Esophagus squamous epithelium (tissue), 5 donors: ENCODE data around the gene PSMC1. TPM values are rescaled to one million over a fixed set of nuclear protein-coding genes. Genes with fewer than 3 reads are reported as not detected.

ENCODE experiments used
- DNase-seq: peaks from one replicate; lab custom pipeline; 2025; lab: John Stamatoyannopoulos, UW
- H3K27ac ChIP-seq, 4 donors: fragments of 200-600 bp; sonication (generic); one replicate each; pipeline ENCODE4 v1.5.1; 2016 to 2019; ENCODE audit warnings: mild to moderate bottlenecking in 1 of 4
- H3K27me3 ChIP-seq, 4 donors: fragments of 200-600 bp; sonication (generic); 1 replicate in 3 of 4; 2 replicates in 1 of 4; pipeline versions ENCODE4 v1.5.1 to v1.6.0; 2017 to 2021; ENCODE audit warnings: antibody characterized with exemption in 1 of 4
- H3K36me3 ChIP-seq, 3 donors: fragments of 200-600 bp; sonication (generic); one replicate each; pipeline ENCODE4 v1.5.1; 2016 to 2019
- H3K4me1 ChIP-seq, 3 donors: fragments of 200-600 bp; sonication (generic); one replicate each; pipeline ENCODE4 v1.5.1; 2017 to 2019
- H3K4me3 ChIP-seq, 4 donors: fragments of 200-600 bp; sonication (generic); 1 replicate in 3 of 4; 2 replicates in 1 of 4; pipeline ENCODE4 v1.5.1; 2016 to 2019; ENCODE audit warnings: mild to moderate bottlenecking in 2 of 4, moderate library complexity in 1 of 4
- H3K9me3 ChIP-seq, 3 donors: fragments of 200-600 bp; sonication (generic); one replicate each; pipeline ENCODE4 v1.5.1; 2016 to 2019
- POLR2A ChIP-seq, 4 donors: fragments of 450-650 bp; IDR thresholded peaks; one replicate each; pipeline ENCODE4 v1.6.1; 2017; ENCODE audit warnings: antibody characterized with exemption in 4 of 4, mild to moderate bottlenecking in 4 of 4, moderate library complexity in 3 of 4
- WGBS, 2 donors: methylation state at CpG; one replicate each; pipeline ENCODE4 v1.1.5; 2018; 5-methylcytosine and 5-hydroxymethylcytosine counted together
- intact Hi-C: fragments of 100-400 bp; cut with DNase I; formaldehyde crosslinking; loops from one replicate; pipeline ENCODE4 v1.15.0; 2022
- total RNA-seq, 4 donors: library from RNA; depleted of rRNA; stranded (reverse); fragments of >200 nt; gene quantifications; one replicate each; pipeline ENCODE4 v1.1.0, GENCODE V29; 2016
- TF ChIP-seq, protein P1 (sequence below), 6 experiments: fragments of 450-650 bp in 4 of 6; fragments of 200-600 bp in 2 of 6; sonication (generic) in 2 of 6; IDR thresholded peaks; one replicate each; pipeline ENCODE4 v1.5.1; 2016 to 2019; ENCODE audit warnings: antibody characterized with exemption in 6 of 6, mild to moderate bottlenecking in 4 of 6, moderate library complexity in 4 of 6
- donor health status: DM: yes; HTN: yes; CAD: no.

The PSMC1 gene
- total RNA-seq, 4 donors from 2014 or later: 102 to 199 (median 142) TPM

DNA sequence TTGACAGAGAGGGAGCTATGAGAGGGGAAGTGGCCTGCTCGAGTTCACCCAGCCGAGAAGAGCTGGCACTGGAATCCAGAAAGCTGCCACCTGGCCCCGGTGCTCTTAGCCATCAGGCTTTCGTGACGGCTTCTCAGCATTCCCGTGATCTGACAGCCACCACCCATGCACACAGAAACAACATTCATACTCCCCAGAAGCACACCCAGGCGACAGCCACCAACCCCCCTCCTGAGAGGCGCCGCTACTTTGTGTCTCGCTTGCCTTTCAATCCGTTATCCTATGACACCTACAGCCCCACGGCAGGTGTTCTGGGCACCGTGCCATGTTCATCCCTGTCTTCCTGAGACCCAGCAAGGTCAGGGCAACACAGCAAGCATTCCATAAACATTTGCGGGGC lies 31.4 kb downstream of the PSMC1 start:
- TF ChIP-seq POLR2A (IDR thresholded peaks at IDR 0.05): no peak
- TF ChIP-seq, protein P1, sequence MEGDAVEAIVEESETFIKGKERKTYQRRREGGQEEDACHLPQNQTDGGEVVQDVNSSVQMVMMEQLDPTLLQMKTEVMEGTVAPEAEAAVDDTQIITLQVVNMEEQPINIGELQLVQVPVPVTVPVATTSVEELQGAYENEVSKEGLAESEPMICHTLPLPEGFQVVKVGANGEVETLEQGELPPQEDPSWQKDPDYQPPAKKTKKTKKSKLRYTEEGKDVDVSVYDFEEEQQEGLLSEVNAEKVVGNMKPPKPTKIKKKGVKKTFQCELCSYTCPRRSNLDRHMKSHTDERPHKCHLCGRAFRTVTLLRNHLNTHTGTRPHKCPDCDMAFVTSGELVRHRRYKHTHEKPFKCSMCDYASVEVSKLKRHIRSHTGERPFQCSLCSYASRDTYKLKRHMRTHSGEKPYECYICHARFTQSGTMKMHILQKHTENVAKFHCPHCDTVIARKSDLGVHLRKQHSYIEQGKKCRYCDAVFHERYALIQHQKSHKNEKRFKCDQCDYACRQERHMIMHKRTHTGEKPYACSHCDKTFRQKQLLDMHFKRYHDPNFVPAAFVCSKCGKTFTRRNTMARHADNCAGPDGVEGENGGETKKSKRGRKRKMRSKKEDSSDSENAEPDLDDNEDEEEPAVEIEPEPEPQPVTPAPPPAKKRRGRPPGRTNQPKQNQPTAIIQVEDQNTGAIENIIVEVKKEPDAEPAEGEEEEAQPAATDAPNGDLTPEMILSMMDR (IDR thresholded peaks at IDR 0.05): no peak
- no peak overlapping the region for H3K4me3 ChIP-seq
- intact Hi-C loops: no loop called here
- DNase-seq: no peak
- no peak overlapping the region for H3K27ac ChIP-seq
- 80 to 87% methylated on average over 12 to 14 of the region's 14 CpGs for WGBS, 2 donors
- no peaks in the 10 kb centered on the region for H3K27me3 ChIP-seq
- H3K9me3 ChIP-seq: no peaks in the 10 kb centered on the region
- no peaks in the 10 kb centered on the region for H3K4me1 ChIP-seq
- H3K36me3 ChIP-seq: peaks cover 25 to 100% (median 26%) of the 10 kb centered on the region in 3 donors

DNA sequence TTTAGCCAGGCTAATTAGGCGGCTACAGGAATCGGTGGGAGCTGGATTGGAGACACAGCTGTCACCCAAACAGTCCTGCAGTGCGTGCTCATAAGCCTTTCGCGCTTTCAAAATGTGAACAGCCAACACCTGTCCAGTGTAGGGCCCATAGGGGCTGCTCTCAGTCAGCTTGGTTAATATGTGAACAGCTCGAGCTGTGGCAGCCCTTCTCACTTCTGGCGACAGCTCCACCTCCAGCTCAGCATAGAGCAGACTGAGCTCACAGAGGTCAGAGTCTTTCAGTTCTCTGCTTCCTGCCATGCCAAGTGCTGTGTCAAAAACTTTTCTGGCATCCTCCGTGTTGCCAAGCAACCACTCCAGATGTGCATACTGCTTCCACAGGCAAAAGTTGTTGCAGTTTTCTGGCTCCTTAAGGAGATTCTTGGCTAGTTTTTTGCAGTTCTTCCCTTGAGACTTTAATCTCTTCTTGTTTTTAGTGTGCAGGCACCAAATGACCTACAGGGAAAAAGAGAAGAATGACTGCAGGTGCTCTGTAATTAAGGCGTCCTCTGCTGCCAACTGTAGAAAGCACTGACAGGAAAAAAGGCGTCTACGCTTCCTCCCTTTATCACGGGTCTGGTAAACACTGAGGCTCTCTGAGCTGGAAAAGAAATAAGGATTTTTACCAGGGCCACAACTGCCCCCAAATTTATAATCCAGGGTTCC lies 32.5 kb downstream of the PSMC1 start:
- WGBS, 2 donors: 72 to 78% methylated on average over 10 to 12 of the region's 12 CpGs
- no peak overlapping the region for H3K4me3 ChIP-seq
- no peak for DNase-seq
- no peaks in the 10 kb centered on the region for H3K4me1 ChIP-seq
- no peaks in the 10 kb centered on the region for H3K27me3 ChIP-seq
- H3K9me3 ChIP-seq: no peaks in the 10 kb centered on the region
- intact Hi-C loops: no loop called here
- TF ChIP-seq, protein P1 (IDR thresholded peaks at IDR 0.05): no peak
- TF ChIP-seq POLR2A (IDR thresholded peaks at IDR 0.05): no peak
- H3K36me3 ChIP-seq: peaks cover 25 to 100% (median 26%) of the 10 kb centered on the region in 3 donors
- no peak overlapping the region for H3K27ac ChIP-seq

DNA sequence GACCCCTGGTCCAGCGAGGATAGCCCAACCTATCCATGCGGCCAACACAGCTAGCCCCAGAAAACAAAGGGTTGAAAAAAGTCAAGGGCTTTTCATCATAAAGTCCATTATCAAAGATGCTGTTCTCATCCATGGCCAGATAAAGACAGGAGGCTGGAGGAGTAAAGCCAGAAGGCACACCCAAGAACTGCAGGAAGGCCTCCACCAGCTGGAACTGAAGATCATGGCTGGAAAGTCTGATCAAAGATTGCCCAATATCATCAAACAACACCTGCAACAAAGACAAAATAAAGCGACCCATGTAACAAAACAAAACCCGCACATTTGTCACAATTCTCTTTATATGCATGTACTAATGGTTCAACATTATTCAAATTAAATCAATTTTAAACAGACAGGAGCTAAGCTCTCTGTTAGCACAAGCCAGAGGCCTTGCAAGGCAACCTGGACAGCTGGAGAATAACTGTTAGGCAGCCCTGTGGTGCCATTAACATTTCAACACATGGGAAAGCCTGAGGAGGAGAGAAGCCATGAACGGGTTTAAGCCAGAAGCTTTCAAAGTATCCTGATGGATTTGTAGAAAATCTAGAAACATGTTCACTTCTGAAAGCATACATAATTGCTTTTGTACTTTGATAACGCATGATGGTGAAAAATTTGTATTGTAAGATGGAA lies 34.1 kb downstream of the PSMC1 start:
- Histone ChIP-seq H3K27me3 (no peaks in the 10 kb centered on the region), H3K4me3 (no peak overlapping the region), H3K9me3 (no peaks in the 10 kb centered on the region), H3K4me1 (no peaks in the 10 kb centered on the region), H3K27ac (no peak overlapping the region), H3K36me3 (peaks cover 25 to 100% (median 26%) of the 10 kb centered on the region in 3 donors)
- intact Hi-C loops: no loop called here
- TF ChIP-seq POLR2A (IDR thresholded peaks at IDR 0.05): no peak
- TF ChIP-seq, protein P1 (IDR thresholded peaks at IDR 0.05): no peak
- 86 to 94% methylated on average over 4 to 6 of the region's 6 CpGs for WGBS, 2 donors
- no peak for DNase-seq

DNA sequence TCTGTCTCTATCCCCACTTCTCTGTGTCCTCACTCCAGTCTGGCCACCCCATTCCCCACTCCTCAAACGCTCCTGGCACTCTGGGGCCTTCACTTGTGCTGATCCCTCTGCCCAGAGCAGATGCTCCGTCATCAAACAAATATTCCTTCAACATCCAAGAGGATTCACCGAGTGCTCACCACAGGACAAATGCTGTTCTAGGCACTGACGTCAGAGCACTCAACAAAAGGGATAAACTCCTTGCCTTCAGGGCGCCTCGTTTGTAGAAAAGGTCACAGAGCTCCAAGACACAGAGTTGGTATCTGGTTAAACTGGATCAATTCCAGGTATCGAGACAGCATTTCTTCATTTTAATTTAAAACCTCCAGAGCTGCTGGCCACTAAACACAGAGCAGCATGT lies 35.3 kb downstream of the PSMC1 start:
- Histone ChIP-seq H3K27ac (no peak overlapping the region), H3K4me1 (no peaks in the 10 kb centered on the region), H3K27me3 (no peaks in the 10 kb centered on the region), H3K4me3 (no peak overlapping the region), H3K9me3 (no peaks in the 10 kb centered on the region), H3K36me3 (peaks cover 23 to 100% (median 26%) of the 10 kb centered on the region in 3 donors)
- WGBS, 2 donors: 77 to 82% methylated on average over 6 of the region's 7 CpGs
- no peak for DNase-seq
- intact Hi-C loops: no loop called here
- no peak for TF ChIP-seq POLR2A (IDR thresholded peaks at IDR 0.05)
- TF ChIP-seq, protein P1 (IDR thresholded peaks at IDR 0.05): no peak
